Spleen (tissue), 11 donors: ENCODE results near the gene NBEA. TPM values are rescaled to one million over a fixed set of nuclear protein-coding genes. Genes with fewer than 3 reads are reported as not detected.

Experiments used
- DNase-seq: peaks from one replicate; pipeline ENCODE4 v3.0.0-alpha.2; 2020
- H3K27ac ChIP-seq, 8 donors: fragments of 200-600 bp; sonication (generic) in 7 of 8; 1 replicate in 4 of 8; 2 replicates in 4 of 8; pipeline versions ENCODE4 v1.5.0 to v1.8.0; 2016 to 2021; ENCODE audit warnings: inconsistent platforms in 4 of 8, mild to moderate bottlenecking in 4 of 8, moderate library complexity in 1 of 8
- H3K27me3 ChIP-seq, 7 donors: fragments of 200-600 bp; sonication (generic) in 6 of 7; replicated peaks in 1 of 7; 1 replicate in 4 of 7; 2 replicates in 3 of 7; pipeline versions ENCODE4 v1.5.0 to v1.8.0; 2016 to 2021; ENCODE audit warnings: inconsistent platforms in 3 of 7, mild to moderate bottlenecking in 1 of 7
- H3K36me3 ChIP-seq, 6 donors: fragments of 200-600 bp; sonication (generic) in 5 of 6; 1 replicate in 4 of 6; 2 replicates in 2 of 6; pipeline versions ENCODE4 v1.5.0 to v1.8.0; 2016 to 2021; ENCODE audit warnings: inconsistent platforms in 2 of 6
- H3K4me1 ChIP-seq, 6 donors: fragments of 200-600 bp; sonication (generic) in 5 of 6; 1 replicate in 3 of 6; 2 replicates in 3 of 6; pipeline versions ENCODE4 v1.5.0 to v1.8.0; 2016 to 2021; ENCODE audit warnings: inconsistent platforms in 3 of 6
- H3K4me3 ChIP-seq, 8 donors: fragments of 200-600 bp; sonication (generic) in 7 of 8; 1 replicate in 4 of 8; 2 replicates in 4 of 8; pipeline versions ENCODE4 v1.5.0 to v1.8.0; 2016 to 2021; ENCODE audit warnings: inconsistent platforms in 4 of 8, mild to moderate bottlenecking in 4 of 8, moderate library complexity in 2 of 8
- H3K9me3 ChIP-seq, 8 donors: fragments of 200-600 bp; sonication (generic) in 7 of 8; 1 replicate in 4 of 8; 2 replicates in 4 of 8; pipeline versions ENCODE4 v1.5.0 to v1.8.0; 2016 to 2021; ENCODE audit warnings: inconsistent platforms in 4 of 8
- POLR2A ChIP-seq, 3 donors: fragments of 450-650 bp; IDR thresholded peaks; one replicate each; pipeline ENCODE4 v1.5.1; 2017; ENCODE audit warnings: antibody characterized with exemption in 3 of 3, mild to moderate bottlenecking in 1 of 3
- POLR2AphosphoS5 ChIP-seq, 3 donors: sonication (generic); formaldehyde crosslinking; IDR thresholded peaks; one replicate each; pipeline ENCODE4 v1.5.1; 2017; ENCODE audit warnings: antibody characterized with exemption in 3 of 3
- WGBS, 5 donors: extraction: QIAGEN DNeasy Blood & Tissue Kit in 3 of 5; methylation state at CpG; one replicate each; pipeline versions ENCODE4 v1.1.5 to v1.1.7; 2013 to 2018; 5-methylcytosine and 5-hydroxymethylcytosine counted together
- intact Hi-C: fragments of 100-400 bp; cut with DNase I; formaldehyde crosslinking; loops from one replicate; pipeline ENCODE4 v1.15.0; 2023; ENCODE audit warnings: low total_unique reads
- polyA plus RNA-seq, 3 donors: library from polyadenylated mRNA; stranded (reverse); fragments of 200-250 nt; gene quantifications; one replicate each; pipeline ENCODE4 v1.2.1, GENCODE V29; 2013
- total RNA-seq, 7 donors: library from RNA; depleted of rRNA in 3 of 7; stranded (reverse); fragments of >200 nt in 3 of 7; fragmentation: NEBNext Ultra II Directional in 4 of 7; extraction: Animal tissue kit (Norgen Biotek cat#: 25700) in 4 of 7; gene quantifications; one replicate each; pipeline versions ENCODE4 v1.1.0 to v1.2.1, GENCODE V29; 2016 to 2021
- TF ChIP-seq, protein P1 (sequence below), 11 experiments: fragments of 200-600 bp in 7 of 11; fragments of 450-650 bp in 4 of 11; sonication (generic) in 4 of 11; IDR thresholded peaks in 8 of 11; conservative IDR thresholded peaks in 3 of 11; 1 replicate in 7 of 11; 2 replicates in 4 of 11; pipeline versions ENCODE4 v1.4.0 to v1.8.0; 2016 to 2021; ENCODE audit warnings: antibody characterized with exemption in 11 of 11, inconsistent platforms in 4 of 11, mild to moderate bottlenecking in 1 of 11
- donor health status: healthy with polysubstance abuse.
- donor health status: DM: no; HTN: no; CAD: no; lungs with moderate emphysema.
- donor health status: DM: no; HTN: no; CAD: no.
- donor health status: Bipolar disorder and iron deficiency.
- donor health status: healthy.
- donor health status: DM: no; HTN: no; CAD: no.
- donor health status: DM: yes; HTN: yes; CAD: no.

NBEA gene
- total and polyA plus RNA-seq, 10 donors = 1.8 to 27.7 (median 12.9) TPM

DNA sequence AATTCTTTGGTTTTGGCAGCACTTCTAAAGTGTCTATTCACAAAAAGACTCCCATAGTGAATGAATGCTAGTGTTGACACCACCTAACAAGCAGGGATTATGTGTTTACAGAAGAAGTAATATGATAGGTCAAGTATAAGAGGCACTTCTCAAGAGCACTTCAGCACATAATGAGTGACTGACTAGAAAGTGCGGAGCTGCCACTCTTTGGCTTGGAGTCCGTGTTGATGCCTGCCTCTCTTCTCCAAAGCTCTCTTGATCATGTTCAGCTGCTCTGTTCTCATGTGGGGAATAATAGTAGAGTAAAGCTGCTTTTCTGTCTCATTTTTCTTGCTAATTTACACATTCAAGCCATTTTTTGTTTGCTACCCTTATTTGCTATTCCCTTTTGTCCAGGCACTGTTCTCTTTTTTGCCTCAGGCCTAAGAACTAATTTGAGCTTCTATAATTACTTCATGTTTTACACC lies 557.2 kb downstream of the NBEA start:
- DNase-seq = no peak
- 79 to 88% (median 84%) methylated on average over 2 of the region's 2 CpGs for WGBS, 5 donors
- intact Hi-C loops = no loop called here
- H3K4me1 ChIP-seq = no peaks in the 10 kb centered on the region
- no peaks in the 10 kb centered on the region for H3K36me3 ChIP-seq
- H3K27me3 ChIP-seq = no peaks in the 10 kb centered on the region
- no peak overlapping the region for H3K27ac ChIP-seq
- H3K4me3 ChIP-seq = no peak overlapping the region
- TF ChIP-seq, protein P1, sequence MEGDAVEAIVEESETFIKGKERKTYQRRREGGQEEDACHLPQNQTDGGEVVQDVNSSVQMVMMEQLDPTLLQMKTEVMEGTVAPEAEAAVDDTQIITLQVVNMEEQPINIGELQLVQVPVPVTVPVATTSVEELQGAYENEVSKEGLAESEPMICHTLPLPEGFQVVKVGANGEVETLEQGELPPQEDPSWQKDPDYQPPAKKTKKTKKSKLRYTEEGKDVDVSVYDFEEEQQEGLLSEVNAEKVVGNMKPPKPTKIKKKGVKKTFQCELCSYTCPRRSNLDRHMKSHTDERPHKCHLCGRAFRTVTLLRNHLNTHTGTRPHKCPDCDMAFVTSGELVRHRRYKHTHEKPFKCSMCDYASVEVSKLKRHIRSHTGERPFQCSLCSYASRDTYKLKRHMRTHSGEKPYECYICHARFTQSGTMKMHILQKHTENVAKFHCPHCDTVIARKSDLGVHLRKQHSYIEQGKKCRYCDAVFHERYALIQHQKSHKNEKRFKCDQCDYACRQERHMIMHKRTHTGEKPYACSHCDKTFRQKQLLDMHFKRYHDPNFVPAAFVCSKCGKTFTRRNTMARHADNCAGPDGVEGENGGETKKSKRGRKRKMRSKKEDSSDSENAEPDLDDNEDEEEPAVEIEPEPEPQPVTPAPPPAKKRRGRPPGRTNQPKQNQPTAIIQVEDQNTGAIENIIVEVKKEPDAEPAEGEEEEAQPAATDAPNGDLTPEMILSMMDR (IDR thresholded peaks at IDR 0.05 in 8 of 11, conservative IDR thresholded peaks at IDR 0.05 in 3 of 11) = no peak
- TF ChIP-seq POLR2AphosphoS5 (IDR thresholded peaks at IDR 0.05) = no peak
- TF ChIP-seq POLR2A (IDR thresholded peaks at IDR 0.05) = no peak
- peaks cover 0 to 16% (median 10%) of the 10 kb centered on the region in 8 donors for H3K9me3 ChIP-seq

DNA sequence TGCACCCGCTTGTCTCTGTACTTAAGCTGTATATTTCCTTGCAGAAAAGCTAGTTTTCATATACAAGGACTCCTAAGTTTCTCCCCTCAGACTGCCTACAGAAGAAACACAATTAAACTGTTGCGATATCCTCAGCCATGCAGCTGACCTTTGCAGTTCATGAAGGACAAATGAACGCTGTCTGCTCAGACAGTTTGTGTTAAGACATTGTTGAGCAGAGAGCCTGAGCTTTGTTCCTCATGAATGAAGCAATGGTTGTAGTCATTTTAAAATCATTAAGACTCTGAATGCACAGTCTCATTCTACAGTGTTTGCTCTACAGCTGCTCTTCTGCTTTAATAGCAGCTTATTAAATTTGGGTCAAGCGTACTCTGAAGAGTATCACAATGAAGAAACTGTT lies 557.6 kb downstream of the NBEA start:
- Histone ChIP-seq H3K27me3 (no peaks in the 10 kb centered on the region), H3K4me3 (no peak overlapping the region), H3K4me1 (no peaks in the 10 kb centered on the region), H3K36me3 (no peaks in the 10 kb centered on the region), H3K9me3 (peaks cover 0 to 12% (median 7%) of the 10 kb centered on the region in 8 donors), H3K27ac (no peak overlapping the region)
- TF ChIP-seq, protein P1 (IDR thresholded peaks at IDR 0.05 in 8 of 11, conservative IDR thresholded peaks at IDR 0.05 in 3 of 11) = no peak
- TF ChIP-seq POLR2AphosphoS5 (IDR thresholded peaks at IDR 0.05) = no peak
- TF ChIP-seq POLR2A (IDR thresholded peaks at IDR 0.05) = no peak
- DNase-seq = no peak
- WGBS, 5 donors = 79 to 91% (median 85%) methylated on average over 4 of the region's 4 CpGs
- intact Hi-C loops = no loop called here

DNA sequence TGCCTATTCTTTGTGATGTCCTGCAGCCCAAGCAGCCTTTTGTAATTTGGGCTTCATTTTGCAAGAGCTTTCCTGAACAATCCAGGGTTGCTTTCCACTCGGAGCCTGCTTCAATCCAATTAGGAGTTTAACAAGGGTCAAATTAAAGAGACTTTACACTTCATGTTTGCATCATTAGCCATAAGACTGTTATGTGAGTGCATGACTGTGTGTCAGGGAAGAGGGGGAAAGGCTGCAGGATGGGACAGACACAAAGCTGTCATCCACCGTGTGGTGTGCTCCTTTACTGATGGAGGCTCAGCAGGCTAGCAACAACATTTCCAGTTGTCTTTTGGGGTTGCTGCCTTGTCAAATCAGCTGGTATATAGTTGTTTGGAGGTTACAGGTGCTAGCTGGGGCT lies 558.1 kb downstream of the NBEA start:
- DNase-seq = no peak
- Histone ChIP-seq H3K36me3 (no peaks in the 10 kb centered on the region), H3K27ac (no peak overlapping the region), H3K4me3 (no peak overlapping the region), H3K27me3 (no peaks in the 10 kb centered on the region), H3K4me1 (no peaks in the 10 kb centered on the region), H3K9me3 (peaks cover 0 to 7% (median 2%) of the 10 kb centered on the region in 8 donors)
- intact Hi-C loops = no loop called here
- 80 to 93% (median 89%) methylated on average over 2 of the region's 2 CpGs for WGBS, 5 donors
- TF ChIP-seq, protein P1 (IDR thresholded peaks at IDR 0.05 in 8 of 11, conservative IDR thresholded peaks at IDR 0.05 in 3 of 11) = no peak
- TF ChIP-seq POLR2AphosphoS5 (IDR thresholded peaks at IDR 0.05) (no peak), POLR2A (IDR thresholded peaks at IDR 0.05) (no peak)

DNA sequence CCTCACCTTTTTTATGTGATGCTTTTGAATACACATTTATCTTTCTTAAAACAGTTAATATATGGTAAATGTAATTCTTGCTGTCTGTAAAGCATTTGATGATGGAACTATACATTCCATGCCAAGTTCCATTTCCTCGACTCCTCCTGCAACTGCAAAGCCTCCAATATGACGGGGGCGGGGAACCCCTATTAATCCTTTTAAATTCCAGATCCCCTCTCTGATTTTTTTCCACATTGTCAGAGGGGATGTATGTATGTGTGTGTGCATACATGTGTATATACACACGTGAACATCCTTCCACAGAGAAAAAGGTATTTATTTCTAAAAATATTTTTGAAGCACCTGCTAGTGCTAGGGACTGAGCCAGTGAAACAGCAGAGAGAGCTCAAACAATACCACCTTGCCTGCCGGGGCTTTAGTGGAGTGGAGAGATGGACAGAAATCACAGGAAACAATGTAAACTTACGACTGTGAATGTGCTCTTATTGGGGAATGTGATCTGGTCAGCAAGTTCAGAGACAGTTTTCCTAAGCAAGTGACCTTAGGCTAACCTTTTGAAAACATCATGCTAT lies 559.7 kb downstream of the NBEA start:
- WGBS, 5 donors = 76 to 89% (median 85%) methylated on average over 6 of the region's 6 CpGs

More for the DNA sequence above, 559.7 kb downstream of the NBEA start:
- intact Hi-C loops = no loop called here
- no peaks in the 10 kb centered on the region for H3K9me3 ChIP-seq
- DNase-seq = no peak
- H3K27me3 ChIP-seq = no peaks in the 10 kb centered on the region
- TF ChIP-seq POLR2AphosphoS5 (IDR thresholded peaks at IDR 0.05) (no peak), POLR2A (IDR thresholded peaks at IDR 0.05) (no peak)
- TF ChIP-seq, protein P1 (IDR thresholded peaks at IDR 0.05 in 8 of 11, conservative IDR thresholded peaks at IDR 0.05 in 3 of 11) = no peak
- H3K36me3 ChIP-seq = no peaks in the 10 kb centered on the region
- H3K4me3 ChIP-seq = no peak overlapping the region
- no peak overlapping the region for H3K27ac ChIP-seq
- H3K4me1 ChIP-seq = no peaks in the 10 kb centered on the region
